Measurements from ENCODE around the gene CACNA2D2.

The CACNA2D2 gene

GRCh38 chr3:50457988-50458387, 45.4 kb downstream of the CACNA2D2 start:
- DNase-seq (ENCODE audit: low spot score): no peak
- in situ Hi-C loops (cut with MboI; ENCODE audit: low pct_unique_long_range_greater_than_20kb, low sequenced_read_pairs, unreplicated experiment): no loop called here
- no peak for TF ChIP-seq CTCF (IDR thresholded peaks at IDR 0.05; ENCODE audit: extremely low read depth, insufficient read depth, missing control alignments)

- in situ Hi-C loops (cut with MboI; ENCODE audit: low pct_unique_long_range_greater_than_20kb, low sequenced_read_pairs, unreplicated experiment): no loop called here
- no peak for DNase-seq (ENCODE audit: low spot score)
- TF ChIP-seq CTCF (IDR thresholded peaks at IDR 0.05; ENCODE audit: extremely low read depth, insufficient read depth, missing control alignments): no peak
Observed at GRCh38 chr3:50455161-50456018, 48.0 kb downstream of the CACNA2D2 start.

DNA sequence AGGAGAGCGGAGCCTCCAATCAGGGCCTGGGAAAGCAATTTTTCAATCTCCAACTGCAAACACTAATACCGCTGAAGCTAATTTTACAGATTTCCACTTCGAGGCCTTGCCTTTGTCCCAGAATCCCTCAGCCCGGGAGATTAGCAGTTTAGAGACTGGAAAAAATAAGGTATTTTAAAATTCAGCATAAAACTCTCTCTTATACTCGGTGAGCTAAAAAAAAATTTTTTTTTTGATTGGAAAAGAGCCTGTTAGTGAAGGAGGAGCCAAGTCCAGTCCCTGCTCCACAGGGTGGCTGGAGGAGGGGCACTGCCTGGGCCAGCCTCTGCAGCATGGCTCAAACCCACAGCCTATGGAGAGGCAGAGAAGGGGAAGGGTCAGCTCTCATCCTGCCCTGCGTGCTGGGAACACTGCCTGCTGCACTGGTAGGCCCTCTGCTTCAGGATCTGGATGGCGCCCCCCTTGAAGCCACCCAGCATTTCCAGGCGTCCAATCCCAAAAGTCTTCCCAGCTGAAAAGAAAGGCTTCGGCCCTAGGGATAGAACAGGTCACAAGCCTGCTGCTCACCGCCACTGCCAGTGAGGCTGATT, 48.9 kb downstream of the CACNA2D2 start:
- TF ChIP-seq CTCF (IDR thresholded peaks at IDR 0.05; ENCODE audit: extremely low read depth, insufficient read depth, missing control alignments): no peak
- DNase-seq (ENCODE audit: low spot score): no peak
- in situ Hi-C loops (cut with MboI; ENCODE audit: low pct_unique_long_range_greater_than_20kb, low sequenced_read_pairs, unreplicated experiment): no loop called here

GRCh38 chr3:50453907-50454306, 49.5 kb downstream of the CACNA2D2 start:
- TF ChIP-seq CTCF (IDR thresholded peaks at IDR 0.05; ENCODE audit: extremely low read depth, insufficient read depth, missing control alignments): no peak
- no peak for DNase-seq (ENCODE audit: low spot score)
- in situ Hi-C loops (cut with MboI; ENCODE audit: low pct_unique_long_range_greater_than_20kb, low sequenced_read_pairs, unreplicated experiment): no loop called here

GRCh38 chr3:50450209-50450921, 53.1 kb downstream of the CACNA2D2 start:
- no peak for TF ChIP-seq CTCF (IDR thresholded peaks at IDR 0.05; ENCODE audit: extremely low read depth, insufficient read depth, missing control alignments)
- in situ Hi-C loops (cut with MboI; ENCODE audit: low pct_unique_long_range_greater_than_20kb, low sequenced_read_pairs, unreplicated experiment): no loop called here
- no peak for DNase-seq (ENCODE audit: low spot score)

DNA sequence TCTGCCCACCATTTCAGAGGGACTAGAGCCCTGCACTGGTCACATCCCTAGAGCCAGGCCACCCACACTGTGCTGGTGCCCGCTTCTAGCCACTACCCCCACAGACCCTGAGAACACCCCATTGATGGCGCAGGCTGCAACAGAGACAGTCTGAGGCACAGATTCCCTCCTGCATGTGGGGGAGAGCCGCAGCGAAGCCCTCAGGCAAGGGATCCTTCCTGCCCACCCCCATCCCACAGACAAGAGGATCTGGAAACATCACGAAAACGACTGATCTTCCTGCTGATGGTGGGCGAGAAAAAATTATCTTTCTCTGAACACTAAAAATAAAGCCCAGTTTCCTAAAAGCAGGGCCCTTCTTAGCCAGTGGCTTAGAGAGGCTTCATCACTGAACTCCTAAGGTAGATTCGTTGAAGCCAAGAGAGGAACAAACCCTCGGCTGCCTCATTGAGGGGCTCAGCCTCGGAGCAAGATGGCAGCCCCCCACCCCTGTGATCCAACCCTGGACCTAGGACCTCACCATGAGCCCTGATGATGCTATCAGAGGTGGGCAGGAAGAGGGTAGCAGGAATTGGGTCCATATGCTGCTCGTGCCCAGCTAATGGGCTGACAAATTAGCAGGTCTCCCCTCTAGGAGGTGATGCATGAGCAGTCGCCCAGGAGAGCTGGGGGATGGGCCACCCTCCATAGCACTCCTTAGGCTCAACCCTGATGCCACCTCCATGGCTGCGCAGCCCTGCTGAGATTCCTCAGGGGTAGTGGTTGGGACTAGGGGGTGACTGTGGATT, 54.5 kb downstream of the CACNA2D2 start:
- DNase-seq (ENCODE audit: low spot score): no peak
- no peak for TF ChIP-seq CTCF (IDR thresholded peaks at IDR 0.05; ENCODE audit: extremely low read depth, insufficient read depth, missing control alignments)
- in situ Hi-C loops (cut with MboI; ENCODE audit: low pct_unique_long_range_greater_than_20kb, low sequenced_read_pairs, unreplicated experiment): no loop called here
